HepG2 (cell line): ENCODE results near the gene VPS11. TPM values are rescaled to one million over a fixed set of nuclear protein-coding genes. Genes with fewer than 3 reads are reported as not detected.

ENCODE experiments used
- BCL6 ChIP-seq: IDR thresholded peaks from 2 replicates; pipeline ENCODE4 v1.6.1; 2016; ENCODE audit warnings: missing genetic modification reagents, missing compliant biosample characterization
- JUND ChIP-seq: sonication (generic); formaldehyde crosslinking; IDR thresholded peaks from 2 replicates; pipeline ENCODE4 v1.8.0; 2022; ENCODE audit warnings: mild to moderate bottlenecking, missing genetic modification reagents
- MXD4 ChIP-seq: IDR thresholded peaks from 2 replicates; pipeline ENCODE4 v1.6.1; 2016; ENCODE audit warnings: mild to moderate bottlenecking, missing biosample characterization, missing genetic modification reagents
- NFE2L2 ChIP-seq: fragments of 150-350 bp; IDR thresholded peaks from 2 replicates; pipeline ENCODE4 v1.6.1; 2014; ENCODE audit warnings: low read length
- PHF20 ChIP-seq: sonication (generic); formaldehyde crosslinking; IDR thresholded peaks from 2 replicates; pipeline ENCODE4 v1.5.0; 2020; ENCODE audit warnings: mild to moderate bottlenecking, missing genetic modification reagents
- SMAD9 ChIP-seq: sonication (generic); formaldehyde crosslinking; IDR thresholded peaks from 2 replicates; pipeline ENCODE4 v1.5.1; 2020; ENCODE audit warnings: mild to moderate bottlenecking, missing genetic modification reagents
- SOX13 ChIP-seq, 3 experiments: fragments of 450-650 bp in 1 of 3; sonication (generic) in 1 of 3; formaldehyde crosslinking in 1 of 3; IDR thresholded peaks in 2 of 3; conservative IDR thresholded peaks in 1 of 3; 2 replicates each; pipeline versions ENCODE4 v1.5.0 to v1.6.1; 2016 to 2020; ENCODE audit warnings: antibody characterized with exemption in 1 of 3, mild to moderate bottlenecking in 1 of 3, missing compliant biosample characterization in 1 of 3, missing genetic modification reagents in 1 of 3, moderate library complexity in 1 of 3
- polyA plus RNA-seq, 8 experiments: library from polyadenylated mRNA; depleted of rRNA in 3 of 8; stranded (reverse) in 7 of 8; unstranded in 1 of 8; fragments of >200 nt; fragmentation: Illumina TruSeq in 4 of 8; extraction: Trizol in 4 of 8; gene quantifications; 2 replicates each; pipeline versions ENCODE4 v1.2.1 to v1.2.3, GENCODE V29; 2011 to 2016; ENCODE audit warnings: low read depth in 4 of 8, missing spikeins in 1 of 8, mixed read lengths in 1 of 8; ENCODE audit not compliant: insufficient read depth in 1 of 8
- total RNA-seq, 5 experiments: library from RNA; depleted of rRNA; stranded (reverse); fragments of >200 nt; fragmentation: Illumina TruSeq; extraction: Trizol; gene quantifications; 2 replicates each; pipeline ENCODE4 v1.2.3, GENCODE V29; 2016; ENCODE audit warnings: low read depth in 1 of 5
- TF ChIP-seq, protein P1 (sequence below): sonication (generic); formaldehyde crosslinking; IDR thresholded peaks from 2 replicates; pipeline ENCODE4 v1.4.0; 2020; ENCODE audit warnings: mild to moderate bottlenecking, missing genetic modification reagents
- TF ChIP-seq, protein P2 (sequence below): IDR thresholded peaks from 2 replicates; pipeline ENCODE4 v1.6.1; 2016; ENCODE audit warnings: missing compliant biosample characterization, missing genetic modification reagents, borderline replicate concordance
- TF ChIP-seq, protein P3 (sequence below): sonication (generic); formaldehyde crosslinking; IDR thresholded peaks from 2 replicates; pipeline ENCODE4 v1.4.0; 2020; ENCODE audit warnings: missing genetic modification reagents, borderline replicate concordance
- TF ChIP-seq, protein P4 (sequence below): sonication (generic); formaldehyde crosslinking; IDR thresholded peaks from 2 replicates; pipeline ENCODE4 v1.4.0; 2020; ENCODE audit warnings: mild to moderate bottlenecking, missing genetic modification reagents
- TF ChIP-seq, protein P5 (sequence below): IDR thresholded peaks from 2 replicates; pipeline ENCODE4 v1.6.1; 2016; ENCODE audit warnings: missing compliant biosample characterization, missing genetic modification reagents, borderline replicate concordance

VPS11 gene
- total and polyA plus RNA-seq, 2 of the 13 experiments (the other 11 are each of a cell fraction or from before 2014, with no cell fraction given), result 13.7 to 21.6 TPM

DNA sequence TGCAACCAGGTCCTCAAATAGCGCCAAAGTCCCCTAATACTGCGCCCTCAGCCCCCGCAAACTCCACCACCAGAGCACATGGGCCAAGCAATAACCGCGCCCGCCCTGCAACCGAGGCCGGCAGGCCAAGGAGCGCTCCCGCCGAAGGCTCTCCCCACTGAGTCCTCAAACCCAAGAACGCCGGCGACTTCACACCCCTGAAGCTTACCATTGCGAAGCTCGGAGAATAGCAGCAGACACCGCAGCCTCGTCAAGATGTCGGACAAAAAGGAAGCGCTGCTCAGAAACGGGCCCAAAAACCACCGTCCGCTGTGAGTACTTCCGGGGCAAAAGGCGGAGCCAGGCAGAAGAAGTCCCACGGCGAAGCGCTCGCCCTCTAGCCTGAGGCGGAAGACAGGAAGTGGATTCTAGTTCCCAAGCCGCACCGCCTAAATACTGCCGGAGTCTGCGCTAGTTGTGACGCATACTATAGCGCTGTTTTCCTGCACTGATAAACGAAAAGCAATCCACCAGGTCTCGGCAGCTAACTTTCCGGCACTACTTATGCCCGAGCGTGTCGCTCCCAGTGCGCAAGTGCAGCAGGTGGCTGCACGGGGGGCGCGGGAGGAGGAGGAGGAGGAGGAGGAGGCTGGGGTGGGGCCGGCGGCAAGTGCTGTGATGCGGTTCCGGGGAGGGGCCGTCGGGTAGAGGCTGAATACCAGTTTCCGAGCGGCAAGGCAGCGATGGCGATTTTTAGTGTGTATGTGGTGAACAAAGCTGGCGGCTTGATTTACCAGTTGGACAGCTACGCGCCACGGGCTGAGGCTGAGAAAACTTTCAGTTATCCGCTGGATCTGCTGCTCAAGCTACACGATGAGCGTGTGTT lies 49.3 kb upstream of the VPS11 start, which contains the start of the genes RPS25 and TRAPPC4 (continued):
- TF ChIP-seq NFE2L2 (no peak), MXD4 (no peak; the same call in 1 of the 2 replicates), BCL6 (CRISPR knock-in tag) (no peak; the same call in 1 of the 2 replicates), JUND (CRISPR knock-in tag) (no peak), SMAD9 (CRISPR knock-in tag) (peak; percentile 60; the same call in 1 of the 2 replicates), PHF20 (CRISPR knock-in tag) (peak; percentile 93), SOX13 (IDR thresholded peaks at IDR 0.05) (0 out of 2 replicates have a peak, but pooled peaks have one; percentile 43), SOX13 (CRISPR knock-in tag; conservative IDR thresholded peaks at IDR 0.05 in 1 of 2, IDR thresholded peaks at IDR 0.05 in 1 of 2) (peak in 1 of 2 experiments; percentile 9; a peak in 1 of 4 replicates)
- TF ChIP-seq, protein P1, sequence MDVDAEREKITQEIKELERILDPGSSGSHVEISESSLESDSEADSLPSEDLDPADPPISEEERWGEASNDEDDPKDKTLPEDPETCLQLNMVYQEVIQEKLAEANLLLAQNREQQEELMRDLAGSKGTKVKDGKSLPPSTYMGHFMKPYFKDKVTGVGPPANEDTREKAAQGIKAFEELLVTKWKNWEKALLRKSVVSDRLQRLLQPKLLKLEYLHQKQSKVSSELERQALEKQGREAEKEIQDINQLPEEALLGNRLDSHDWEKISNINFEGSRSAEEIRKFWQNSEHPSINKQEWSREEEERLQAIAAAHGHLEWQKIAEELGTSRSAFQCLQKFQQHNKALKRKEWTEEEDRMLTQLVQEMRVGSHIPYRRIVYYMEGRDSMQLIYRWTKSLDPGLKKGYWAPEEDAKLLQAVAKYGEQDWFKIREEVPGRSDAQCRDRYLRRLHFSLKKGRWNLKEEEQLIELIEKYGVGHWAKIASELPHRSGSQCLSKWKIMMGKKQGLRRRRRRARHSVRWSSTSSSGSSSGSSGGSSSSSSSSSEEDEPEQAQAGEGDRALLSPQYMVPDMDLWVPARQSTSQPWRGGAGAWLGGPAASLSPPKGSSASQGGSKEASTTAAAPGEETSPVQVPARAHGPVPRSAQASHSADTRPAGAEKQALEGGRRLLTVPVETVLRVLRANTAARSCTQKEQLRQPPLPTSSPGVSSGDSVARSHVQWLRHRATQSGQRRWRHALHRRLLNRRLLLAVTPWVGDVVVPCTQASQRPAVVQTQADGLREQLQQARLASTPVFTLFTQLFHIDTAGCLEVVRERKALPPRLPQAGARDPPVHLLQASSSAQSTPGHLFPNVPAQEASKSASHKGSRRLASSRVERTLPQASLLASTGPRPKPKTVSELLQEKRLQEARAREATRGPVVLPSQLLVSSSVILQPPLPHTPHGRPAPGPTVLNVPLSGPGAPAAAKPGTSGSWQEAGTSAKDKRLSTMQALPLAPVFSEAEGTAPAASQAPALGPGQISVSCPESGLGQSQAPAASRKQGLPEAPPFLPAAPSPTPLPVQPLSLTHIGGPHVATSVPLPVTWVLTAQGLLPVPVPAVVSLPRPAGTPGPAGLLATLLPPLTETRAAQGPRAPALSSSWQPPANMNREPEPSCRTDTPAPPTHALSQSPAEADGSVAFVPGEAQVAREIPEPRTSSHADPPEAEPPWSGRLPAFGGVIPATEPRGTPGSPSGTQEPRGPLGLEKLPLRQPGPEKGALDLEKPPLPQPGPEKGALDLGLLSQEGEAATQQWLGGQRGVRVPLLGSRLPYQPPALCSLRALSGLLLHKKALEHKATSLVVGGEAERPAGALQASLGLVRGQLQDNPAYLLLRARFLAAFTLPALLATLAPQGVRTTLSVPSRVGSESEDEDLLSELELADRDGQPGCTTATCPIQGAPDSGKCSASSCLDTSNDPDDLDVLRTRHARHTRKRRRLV (CRISPR knock-in tag), result peak; percentile 75; the same call in 1 of the 2 replicates
- TF ChIP-seq, protein P2, sequence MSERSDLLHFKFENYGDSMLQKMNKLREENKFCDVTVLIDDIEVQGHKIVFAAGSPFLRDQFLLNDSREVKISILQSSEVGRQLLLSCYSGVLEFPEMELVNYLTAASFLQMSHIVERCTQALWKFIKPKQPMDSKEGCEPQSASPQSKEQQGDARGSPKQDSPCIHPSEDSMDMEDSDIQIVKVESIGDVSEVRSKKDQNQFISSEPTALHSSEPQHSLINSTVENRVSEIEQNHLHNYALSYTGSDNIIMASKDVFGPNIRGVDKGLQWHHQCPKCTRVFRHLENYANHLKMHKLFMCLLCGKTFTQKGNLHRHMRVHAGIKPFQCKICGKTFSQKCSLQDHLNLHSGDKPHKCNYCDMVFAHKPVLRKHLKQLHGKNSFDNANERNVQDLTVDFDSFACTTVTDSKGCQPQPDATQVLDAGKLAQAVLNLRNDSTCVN (CRISPR knock-in tag), result no peak; the same call in 1 of the 2 replicates
- TF ChIP-seq, protein P3, sequence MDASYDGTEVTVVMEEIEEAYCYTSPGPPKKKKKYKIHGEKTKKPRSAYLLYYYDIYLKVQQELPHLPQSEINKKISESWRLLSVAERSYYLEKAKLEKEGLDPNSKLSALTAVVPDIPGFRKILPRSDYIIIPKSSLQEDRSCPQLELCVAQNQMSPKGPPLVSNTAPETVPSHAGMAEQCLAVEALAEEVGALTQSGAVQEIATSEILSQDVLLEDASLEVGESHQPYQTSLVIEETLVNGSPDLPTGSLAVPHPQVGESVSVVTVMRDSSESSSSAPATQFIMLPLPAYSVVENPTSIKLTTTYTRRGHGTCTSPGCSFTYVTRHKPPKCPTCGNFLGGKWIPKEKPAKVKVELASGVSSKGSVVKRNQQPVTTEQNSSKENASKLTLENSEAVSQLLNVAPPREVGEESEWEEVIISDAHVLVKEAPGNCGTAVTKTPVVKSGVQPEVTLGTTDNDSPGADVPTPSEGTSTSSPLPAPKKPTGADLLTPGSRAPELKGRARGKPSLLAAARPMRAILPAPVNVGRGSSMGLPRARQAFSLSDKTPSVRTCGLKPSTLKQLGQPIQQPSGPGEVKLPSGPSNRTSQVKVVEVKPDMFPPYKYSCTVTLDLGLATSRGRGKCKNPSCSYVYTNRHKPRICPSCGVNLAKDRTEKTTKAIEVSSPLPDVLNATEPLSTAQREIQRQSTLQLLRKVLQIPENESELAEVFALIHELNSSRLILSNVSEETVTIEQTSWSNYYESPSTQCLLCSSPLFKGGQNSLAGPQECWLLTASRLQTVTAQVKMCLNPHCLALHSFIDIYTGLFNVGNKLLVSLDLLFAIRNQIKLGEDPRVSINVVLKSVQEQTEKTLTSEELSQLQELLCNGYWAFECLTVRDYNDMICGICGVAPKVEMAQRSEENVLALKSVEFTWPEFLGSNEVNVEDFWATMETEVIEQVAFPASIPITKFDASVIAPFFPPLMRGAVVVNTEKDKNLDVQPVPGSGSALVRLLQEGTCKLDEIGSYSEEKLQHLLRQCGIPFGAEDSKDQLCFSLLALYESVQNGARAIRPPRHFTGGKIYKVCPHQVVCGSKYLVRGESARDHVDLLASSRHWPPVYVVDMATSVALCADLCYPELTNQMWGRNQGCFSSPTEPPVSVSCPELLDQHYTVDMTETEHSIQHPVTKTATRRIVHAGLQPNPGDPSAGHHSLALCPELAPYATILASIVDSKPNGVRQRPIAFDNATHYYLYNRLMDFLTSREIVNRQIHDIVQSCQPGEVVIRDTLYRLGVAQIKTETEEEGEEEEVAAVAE (CRISPR knock-in tag), result 0 out of 2 replicates have a peak, but pooled peaks have one; percentile 33
- TF ChIP-seq, protein P4, sequence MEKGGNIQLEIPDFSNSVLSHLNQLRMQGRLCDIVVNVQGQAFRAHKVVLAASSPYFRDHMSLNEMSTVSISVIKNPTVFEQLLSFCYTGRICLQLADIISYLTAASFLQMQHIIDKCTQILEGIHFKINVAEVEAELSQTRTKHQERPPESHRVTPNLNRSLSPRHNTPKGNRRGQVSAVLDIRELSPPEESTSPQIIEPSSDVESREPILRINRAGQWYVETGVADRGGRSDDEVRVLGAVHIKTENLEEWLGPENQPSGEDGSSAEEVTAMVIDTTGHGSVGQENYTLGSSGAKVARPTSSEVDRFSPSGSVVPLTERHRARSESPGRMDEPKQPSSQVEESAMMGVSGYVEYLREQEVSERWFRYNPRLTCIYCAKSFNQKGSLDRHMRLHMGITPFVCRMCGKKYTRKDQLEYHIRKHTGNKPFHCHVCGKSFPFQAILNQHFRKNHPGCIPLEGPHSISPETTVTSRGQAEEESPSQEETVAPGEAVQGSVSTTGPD (CRISPR knock-in tag), result peak; percentile 63; the same call in 1 of the 2 replicates
- TF ChIP-seq, protein P5, sequence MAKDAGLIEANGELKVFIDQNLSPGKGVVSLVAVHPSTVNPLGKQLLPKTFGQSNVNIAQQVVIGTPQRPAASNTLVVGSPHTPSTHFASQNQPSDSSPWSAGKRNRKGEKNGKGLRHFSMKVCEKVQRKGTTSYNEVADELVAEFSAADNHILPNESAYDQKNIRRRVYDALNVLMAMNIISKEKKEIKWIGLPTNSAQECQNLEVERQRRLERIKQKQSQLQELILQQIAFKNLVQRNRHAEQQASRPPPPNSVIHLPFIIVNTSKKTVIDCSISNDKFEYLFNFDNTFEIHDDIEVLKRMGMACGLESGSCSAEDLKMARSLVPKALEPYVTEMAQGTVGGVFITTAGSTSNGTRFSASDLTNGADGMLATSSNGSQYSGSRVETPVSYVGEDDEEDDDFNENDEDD (CRISPR knock-in tag), result peak; percentile 20; the same call in 1 of the 2 replicates
